ENCODE measurements around the gene ROR1. TPM values are rescaled to one million over a fixed set of nuclear protein-coding genes. Genes with fewer than 3 reads are reported as not detected.

The ROR1 gene
- total and polyA plus RNA-seq, 2 of the 4 experiments (the other 2 are of a cell fraction), result 4.4 to 10.0 TPM

DNA sequence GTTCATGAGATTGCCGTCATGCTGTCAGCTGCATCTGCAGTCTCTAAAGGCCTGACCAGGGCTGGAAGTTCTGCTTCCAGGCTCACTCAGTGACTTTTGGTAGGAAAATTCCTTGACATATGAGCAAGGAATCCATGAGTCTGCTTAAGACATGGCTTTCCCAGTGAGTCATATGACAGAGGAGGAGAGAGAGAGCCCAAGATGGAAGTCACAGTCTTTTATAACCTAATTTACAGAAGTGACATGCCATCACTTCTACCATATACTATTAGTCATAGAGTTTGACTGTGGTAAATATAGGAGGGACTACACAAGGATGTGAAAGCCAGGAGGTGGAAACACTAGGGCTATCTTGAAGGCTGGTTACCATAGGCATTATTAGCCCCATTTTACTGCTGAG, 115.2 kb downstream of the ROR1 start:
- no peak overlapping the region for H3K4me3 ChIP-seq (ENCODE audit: insufficient read depth, low read depth, low read length)
- no peak overlapping the region for H4K91ac ChIP-seq (ENCODE audit: insufficient read depth, low read depth, low read length)
- ChIA-PET POLR2A (ENCODE audit: unreplicated experiment) (no interaction called here), CTCF (interaction anchor here (0.6 kb wide), 1 partner anchor 23 kb away, joined by 4 read pairs; no protein-coding TSS in a partner anchor)
- peak overlapping the region; percentile 69 for H2BK5ac ChIP-seq (ENCODE audit: low read depth, low read length, poor library complexity, severe bottlenecking)
- peak overlapping the region; percentile 11; the same call in 1 of the 2 replicates for H3K4ac ChIP-seq (ENCODE audit: low read depth, low read length)
- no peaks in the 10 kb centered on the region for H3K27me3 ChIP-seq (ENCODE audit: control insufficient read depth, insufficient read depth, low read length)
- H3K9ac ChIP-seq (ENCODE audit: low read depth, low read length), result no peak overlapping the region
- in situ Hi-C loops (cut with MboI; ENCODE audit: low sequenced_read_pairs), result loop anchor here (10.0 kb wide), 1 partner anchor 64 kb away; no protein-coding TSS in a partner anchor
- H3K14ac ChIP-seq (replicated peaks; ENCODE audit: low read depth, low read length), result 0 out of 2 replicates have a peak overlapping the region, but pooled peaks have one; percentile 1
- TF ChIP-seq, protein P1, sequence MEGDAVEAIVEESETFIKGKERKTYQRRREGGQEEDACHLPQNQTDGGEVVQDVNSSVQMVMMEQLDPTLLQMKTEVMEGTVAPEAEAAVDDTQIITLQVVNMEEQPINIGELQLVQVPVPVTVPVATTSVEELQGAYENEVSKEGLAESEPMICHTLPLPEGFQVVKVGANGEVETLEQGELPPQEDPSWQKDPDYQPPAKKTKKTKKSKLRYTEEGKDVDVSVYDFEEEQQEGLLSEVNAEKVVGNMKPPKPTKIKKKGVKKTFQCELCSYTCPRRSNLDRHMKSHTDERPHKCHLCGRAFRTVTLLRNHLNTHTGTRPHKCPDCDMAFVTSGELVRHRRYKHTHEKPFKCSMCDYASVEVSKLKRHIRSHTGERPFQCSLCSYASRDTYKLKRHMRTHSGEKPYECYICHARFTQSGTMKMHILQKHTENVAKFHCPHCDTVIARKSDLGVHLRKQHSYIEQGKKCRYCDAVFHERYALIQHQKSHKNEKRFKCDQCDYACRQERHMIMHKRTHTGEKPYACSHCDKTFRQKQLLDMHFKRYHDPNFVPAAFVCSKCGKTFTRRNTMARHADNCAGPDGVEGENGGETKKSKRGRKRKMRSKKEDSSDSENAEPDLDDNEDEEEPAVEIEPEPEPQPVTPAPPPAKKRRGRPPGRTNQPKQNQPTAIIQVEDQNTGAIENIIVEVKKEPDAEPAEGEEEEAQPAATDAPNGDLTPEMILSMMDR (conservative IDR thresholded peaks at IDR 0.05; ENCODE audit: low read depth, low read length), result no peak
- 0 out of 2 replicates have a peak, but pooled peaks have one; percentile 9 for TF ChIP-seq BHLHE40 (IDR thresholded peaks at IDR 0.05; ENCODE audit: low read depth, low read length)
- no peak for TF ChIP-seq MXI1 (IDR thresholded peaks at IDR 0.05; ENCODE audit: borderline replicate concordance, low read depth, low read length)
- peak; percentile 64 for TF ChIP-seq FOS (IDR thresholded peaks at IDR 0.05; ENCODE audit: low read depth, low read length)
- peak; percentile 13; the same call in 1 of the 2 replicates for TF ChIP-seq NFE2L2 (IDR thresholded peaks at IDR 0.05; ENCODE audit: low read depth, low read length)
- no peak for TF ChIP-seq RCOR1 (IDR thresholded peaks at IDR 0.05; ENCODE audit: insufficient replicate concordance, low read length)
- H3K23ac ChIP-seq (ENCODE audit: low read depth, low read length), result no peak overlapping the region
- no CpG with 5 or more reads among the region's 1 CpG for WGBS, 2 experiments (ENCODE audit: extremely low coverage in 2 of 2, insufficient read length in 1 of 2)
- no peaks in the 10 kb centered on the region for H4K20me1 ChIP-seq (ENCODE audit: insufficient read depth, low read length)
- H3K9me1 ChIP-seq (ENCODE audit: insufficient read depth, low read length), result peaks cover 6% of the 10 kb centered on the region; the same call in 1 of the 2 replicates
- H3K4me2 ChIP-seq (ENCODE audit: low read depth, low read length), result peak overlapping the region; percentile 26; the same call in 1 of the 2 replicates
- no peak overlapping the region for H4K5ac ChIP-seq (ENCODE audit: low read depth, low read length)
- no peaks in the 10 kb centered on the region for H3K9me3 ChIP-seq (ENCODE audit: control insufficient read depth, insufficient read depth, low read length)
- H2BK15ac ChIP-seq (ENCODE audit: low read depth, low read length), result no peak overlapping the region
- H2AFZ ChIP-seq (replicated peaks; ENCODE audit: low read length, poor library complexity), result peak overlapping the region; percentile 19
- H4K8ac ChIP-seq (ENCODE audit: low read depth in 2 of 2, low read length in 2 of 2), result peak overlapping the region in 1 of 2 experiments; percentile 56; a peak in 1 of 4 replicates
- no peaks in the 10 kb centered on the region for H3K36me3 ChIP-seq (ENCODE audit: control insufficient read depth, insufficient read depth, low read length)
- peaks cover 10% of the 10 kb centered on the region for H3K4me1 ChIP-seq (ENCODE audit: control insufficient read depth, insufficient read depth, low read length)
- BruUV-seq (replicated peaks), result no TSS peak
- ATAC-seq (ENCODE audit: low read depth) (peak; percentile 71), DNase-seq (peak; percentile 96)
- H3K79me1 ChIP-seq (ENCODE audit: low read depth in 1 of 2, low read length in 2 of 2), result no peaks in the 10 kb centered on the region; a peak in 1 of 4 replicates
- H2BK20ac ChIP-seq (ENCODE audit: low read depth, low read length), result peak overlapping the region; percentile 53; the same call in 1 of the 2 replicates
- H2AK5ac ChIP-seq (ENCODE audit: low read depth, low read length), result no peak overlapping the region
- H3K56ac ChIP-seq (ENCODE audit: extremely low read depth, insufficient read depth, low read length), result no peak overlapping the region
- dilution Hi-C loops (cut with HindIII; ENCODE audit: low sequenced_read_pairs, unreplicated experiment), result no loop called here
- H3K27ac ChIP-seq (ENCODE audit: insufficient read depth, low read length), result no peak overlapping the region
- no peak overlapping the region for H2AK9ac ChIP-seq (replicated peaks; ENCODE audit: low read depth, low read length, poor library complexity)
- H2BK120ac ChIP-seq (ENCODE audit: low read depth, low read length), result no peak overlapping the region
- intact Hi-C loops (cut with micrococcal nuclease), result no loop called here
- peak overlapping the region; percentile 33; the same call in 1 of the 2 replicates for H3K18ac ChIP-seq (ENCODE audit: low read depth, low read length)
